ENCODE data around the gene ELL2.
"Not testable (repeated sequence)": the region's sequence is repeated elsewhere in the genome, so short reads cannot be mapped to it uniquely, and the experiment has no call there.

Gene ELL2

DNA sequence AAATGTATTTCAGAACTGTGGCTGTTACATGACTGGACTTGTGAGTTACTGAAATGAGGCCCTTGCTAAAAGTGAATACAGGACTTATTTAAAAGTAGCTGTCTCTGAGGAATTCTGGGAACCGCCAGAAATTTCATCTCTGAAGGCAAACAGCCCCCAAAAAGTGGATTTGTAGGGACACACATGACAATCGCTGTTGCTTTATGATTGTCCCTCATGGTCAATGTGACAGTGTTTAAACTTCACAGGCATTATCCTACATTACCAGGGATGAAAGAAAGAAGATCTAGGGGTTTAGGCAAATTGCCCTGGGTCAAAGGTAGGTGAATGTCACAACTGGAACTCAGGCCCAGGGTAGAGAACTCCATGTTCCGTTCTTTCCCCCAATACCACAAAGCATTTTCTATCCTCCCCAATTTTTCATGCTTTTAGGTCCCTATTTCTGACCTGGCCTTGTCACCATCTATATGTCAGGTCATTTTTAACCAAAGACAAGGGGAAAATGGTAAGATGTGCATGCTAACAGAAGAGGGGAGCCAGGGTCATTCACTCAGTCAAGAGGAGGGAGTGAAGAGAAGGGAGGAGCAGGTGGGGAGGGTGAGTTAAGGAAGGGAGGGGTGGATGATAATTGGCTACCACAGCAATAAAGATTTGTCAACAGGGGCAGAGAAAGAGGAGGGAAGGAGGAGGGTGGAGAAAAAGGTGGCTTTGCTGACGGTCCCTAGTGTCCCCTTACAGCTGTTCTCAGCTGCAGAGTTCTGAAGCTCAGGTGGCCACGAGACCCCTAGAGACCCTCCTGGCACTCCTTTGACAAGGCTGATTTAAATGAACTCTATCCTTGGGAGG lies 81.3 kb downstream of the ELL2 start:
- DNase-seq (ENCODE audit: low read depth): no peak

GRCh38 chr5:95879661-95880060 lies 82.0 kb downstream of the ELL2 start:
- DNase-seq (ENCODE audit: low read depth): no peak

DNA sequence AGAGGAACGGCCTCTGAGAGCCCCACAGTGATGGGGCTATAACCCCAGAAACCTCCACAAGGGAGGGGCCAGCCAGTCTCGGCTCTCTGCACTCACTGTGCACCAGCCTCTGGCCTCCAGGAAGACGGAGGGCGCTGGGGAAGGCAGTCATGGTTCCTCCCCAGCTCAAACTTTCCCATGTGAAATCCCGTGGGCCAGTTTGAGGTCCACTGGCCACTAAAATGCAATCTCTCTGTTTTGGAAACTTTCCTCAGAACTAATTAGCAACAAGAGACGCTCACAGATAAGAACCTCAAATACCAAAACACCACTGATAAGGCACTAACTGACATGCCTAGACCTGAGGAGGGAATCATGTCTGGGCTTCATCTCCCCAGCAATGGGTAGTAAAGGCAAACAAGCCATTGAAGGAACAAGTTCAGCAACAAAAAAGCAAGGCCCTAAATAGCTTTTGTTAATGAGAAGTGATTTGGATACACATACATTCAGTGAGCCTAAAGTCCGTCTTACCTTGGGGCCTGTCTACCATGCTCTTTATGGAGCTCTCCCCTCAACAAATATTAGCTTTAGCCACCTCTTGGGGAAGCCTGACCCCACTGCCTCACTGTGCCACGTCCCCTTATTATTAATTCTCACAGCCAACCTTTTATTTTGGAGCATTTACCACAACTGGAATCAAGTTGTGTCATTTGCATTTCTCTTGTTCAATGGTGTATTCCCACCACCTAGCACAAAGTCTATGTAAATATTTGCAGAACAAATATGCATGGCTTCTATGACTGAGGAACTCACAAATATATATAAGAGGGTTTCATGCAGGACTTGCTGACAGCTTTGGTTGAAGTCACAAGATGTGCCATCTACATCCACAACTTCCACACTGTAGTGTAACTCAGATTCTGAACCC lies 83.0 kb downstream of the ELL2 start:
- DNase-seq (ENCODE audit: low read depth): no peak

DNA sequence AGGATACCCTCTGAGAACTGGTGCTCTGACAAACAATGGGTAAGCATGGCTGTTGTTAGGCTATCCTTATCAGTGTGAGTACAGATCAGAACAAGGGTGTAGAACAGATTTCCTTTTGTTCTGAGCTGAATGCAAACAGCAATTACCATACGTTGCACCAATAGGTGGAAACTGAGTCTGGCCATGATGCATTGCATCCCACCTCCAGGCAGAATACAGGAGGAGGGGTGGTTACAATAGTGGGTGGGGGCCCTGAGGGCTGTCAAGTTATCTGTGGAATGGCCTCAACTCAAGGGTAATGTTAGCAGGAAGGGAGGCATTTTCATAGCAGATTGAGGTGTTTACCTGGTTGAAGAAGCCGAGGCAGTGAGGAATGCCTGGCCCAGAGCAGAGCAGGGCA lies 84.9 kb downstream of the ELL2 start:
- DNase-seq (ENCODE audit: low read depth): no peak

GRCh38 chr5:95874246-95874645 lies 87.4 kb downstream of the ELL2 start:
- DNase-seq (ENCODE audit: low read depth): no peak

- no peak for DNase-seq (ENCODE audit: low read depth)
Observed at GRCh38 chr5:95873351-95873750, 88.3 kb downstream of the ELL2 start.

- DNase-seq (ENCODE audit: low read depth): no peak
Observed at GRCh38 chr5:95872346-95873268, 89.0 kb downstream of the ELL2 start.

DNA sequence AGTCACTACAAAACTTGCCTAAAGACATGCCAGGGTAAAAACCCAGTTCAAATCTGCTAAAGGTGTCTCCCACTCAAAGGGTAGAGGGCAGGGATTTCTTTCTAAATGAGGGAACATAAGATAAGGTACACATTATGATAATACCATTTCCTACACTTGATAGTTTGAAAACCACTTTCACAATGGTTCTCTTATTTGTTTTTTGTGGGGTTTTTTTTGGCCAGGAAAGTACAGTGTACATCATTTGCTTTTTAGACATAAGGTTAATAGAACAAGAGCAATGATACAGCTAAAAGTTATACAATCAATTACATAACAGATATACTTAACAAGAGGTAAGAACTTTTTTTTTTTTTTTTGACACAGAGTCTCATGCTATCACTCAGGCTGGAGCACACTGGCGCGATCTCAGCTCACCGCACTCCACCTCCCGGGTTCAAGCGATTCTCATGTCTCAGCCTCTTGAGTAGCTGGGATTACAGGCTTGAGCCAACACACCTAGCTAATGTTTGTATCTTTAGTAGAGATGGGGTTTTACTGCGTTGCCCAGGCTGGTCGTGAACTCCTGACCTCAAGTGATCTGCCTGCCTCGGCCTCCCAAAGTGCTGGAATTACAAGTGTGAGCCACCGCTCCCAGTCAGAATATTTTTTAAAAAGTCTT lies 90.4 kb downstream of the ELL2 start:
- no peak for DNase-seq (ENCODE audit: low read depth)

DNA sequence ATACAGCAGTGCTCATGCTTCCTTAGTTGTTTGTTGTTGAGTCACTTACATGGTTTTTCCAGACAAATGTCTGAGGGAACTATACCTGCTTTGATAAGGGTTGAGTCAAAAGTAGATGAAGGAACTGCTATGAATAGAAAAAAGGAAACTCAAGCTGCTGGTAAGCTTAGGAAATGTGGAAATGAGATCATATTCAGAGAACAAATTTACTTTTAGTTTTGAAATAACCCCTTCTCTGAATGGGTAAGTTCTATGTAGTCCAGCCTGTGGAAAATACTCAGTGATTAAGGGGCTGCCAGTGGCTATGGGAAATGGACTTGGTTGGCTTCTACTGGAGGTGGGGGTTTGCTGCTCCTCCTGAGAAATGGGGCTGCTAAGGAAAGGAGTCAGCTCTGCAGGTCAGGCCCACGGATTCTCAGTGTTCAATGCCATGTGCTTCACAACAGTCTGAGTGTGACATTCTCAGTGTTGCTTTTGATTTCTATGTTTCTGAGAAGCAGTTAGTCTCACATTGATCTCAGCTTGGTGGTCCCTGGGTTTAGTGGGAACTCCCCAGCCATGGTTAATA lies 91.5 kb downstream of the ELL2 start:
- DNase-seq (ENCODE audit: low read depth): no peak

- DNase-seq (ENCODE audit: low read depth): not testable (repeated sequence)
Observed at GRCh38 chr5:95869173-95869855, 92.3 kb downstream of the ELL2 start.

DNA sequence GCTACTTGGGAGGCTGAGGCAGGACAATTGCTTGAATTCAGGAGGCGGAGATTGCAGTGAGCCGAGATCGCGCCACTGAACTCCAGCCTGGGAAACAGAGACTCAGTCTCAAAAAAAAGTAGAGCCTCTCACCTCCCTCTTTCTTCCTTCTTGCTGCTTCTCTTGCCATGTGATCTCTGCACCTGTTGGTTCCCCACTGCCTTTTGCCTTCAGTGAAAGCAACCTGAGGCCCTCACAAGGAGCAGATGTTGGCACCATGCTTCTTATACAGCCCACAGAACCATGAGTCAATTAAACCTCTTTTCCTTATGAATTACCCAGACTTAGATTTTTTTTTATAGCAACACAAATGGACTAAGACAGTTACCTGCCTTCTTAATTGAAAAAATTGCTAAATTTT lies 93.5 kb downstream of the ELL2 start:
- no peak for DNase-seq (ENCODE audit: low read depth)

GRCh38 chr5:95866435-95867040 lies 95.1 kb downstream of the ELL2 start:
- DNase-seq (ENCODE audit: low read depth): no peak

- DNase-seq (ENCODE audit: low read depth): no peak
Observed at GRCh38 chr5:95864944-95865504, 96.6 kb downstream of the ELL2 start.

DNA sequence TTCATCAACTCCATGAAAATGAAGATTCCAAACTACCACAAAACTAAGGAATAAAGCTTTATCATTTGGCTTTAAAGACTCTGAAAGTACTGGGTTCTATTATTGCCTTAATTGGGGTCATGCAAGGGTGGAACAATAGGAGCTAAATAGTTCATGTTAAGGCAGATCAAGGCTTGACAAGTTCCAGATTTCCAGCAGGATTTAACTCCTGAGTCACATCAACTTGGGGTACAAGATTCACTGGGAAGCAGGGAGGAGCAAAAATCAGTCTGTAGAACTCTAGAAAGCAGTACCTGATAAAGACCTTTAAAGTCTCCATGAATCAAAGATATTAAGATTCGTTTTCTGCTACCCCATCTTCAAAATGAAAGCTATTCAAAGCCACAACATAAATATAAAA lies 97.2 kb downstream of the ELL2 start:
- DNase-seq (ENCODE audit: low read depth): no peak

- no peak for DNase-seq (ENCODE audit: low read depth)
Observed at GRCh38 chr5:95863383-95863757, 98.3 kb downstream of the ELL2 start.

- no peak for DNase-seq (ENCODE audit: low read depth)
Observed at GRCh38 chr5:95862671-95863382, 98.8 kb downstream of the ELL2 start.

DNA sequence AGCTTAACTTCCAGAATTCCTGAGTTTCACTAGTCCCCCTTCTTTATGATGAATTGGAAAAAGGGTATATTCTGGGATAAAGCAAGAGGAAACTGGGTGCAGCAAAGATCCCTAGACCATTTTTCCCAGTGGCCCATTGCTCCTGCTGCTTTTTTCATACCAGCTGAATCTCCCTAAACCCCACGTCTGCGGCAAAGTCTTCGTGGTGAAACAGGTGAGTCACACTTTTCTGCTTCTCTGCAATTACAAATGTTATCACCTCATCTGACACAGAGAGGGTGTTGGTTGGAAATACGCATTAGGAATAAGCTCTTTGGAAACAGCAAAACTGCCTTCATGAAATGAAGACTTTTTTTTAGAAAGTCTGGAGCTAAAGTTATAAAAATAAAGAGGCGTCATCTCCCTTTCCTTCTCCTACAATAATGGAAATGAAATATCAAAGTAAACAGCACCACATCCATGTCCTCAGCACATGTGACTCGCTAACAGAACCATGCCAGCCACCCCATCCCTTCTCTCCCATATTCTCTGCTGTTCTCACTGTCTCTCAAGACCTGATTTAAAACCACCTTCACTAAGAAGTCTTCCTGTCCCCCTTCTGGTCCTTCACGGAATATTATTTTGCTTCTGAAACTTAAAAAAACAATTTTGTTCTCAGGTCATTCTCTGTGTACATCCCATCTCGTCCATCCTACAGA lies 99.6 kb downstream of the ELL2 start:
- DNase-seq (ENCODE audit: low read depth): no peak

DNA sequence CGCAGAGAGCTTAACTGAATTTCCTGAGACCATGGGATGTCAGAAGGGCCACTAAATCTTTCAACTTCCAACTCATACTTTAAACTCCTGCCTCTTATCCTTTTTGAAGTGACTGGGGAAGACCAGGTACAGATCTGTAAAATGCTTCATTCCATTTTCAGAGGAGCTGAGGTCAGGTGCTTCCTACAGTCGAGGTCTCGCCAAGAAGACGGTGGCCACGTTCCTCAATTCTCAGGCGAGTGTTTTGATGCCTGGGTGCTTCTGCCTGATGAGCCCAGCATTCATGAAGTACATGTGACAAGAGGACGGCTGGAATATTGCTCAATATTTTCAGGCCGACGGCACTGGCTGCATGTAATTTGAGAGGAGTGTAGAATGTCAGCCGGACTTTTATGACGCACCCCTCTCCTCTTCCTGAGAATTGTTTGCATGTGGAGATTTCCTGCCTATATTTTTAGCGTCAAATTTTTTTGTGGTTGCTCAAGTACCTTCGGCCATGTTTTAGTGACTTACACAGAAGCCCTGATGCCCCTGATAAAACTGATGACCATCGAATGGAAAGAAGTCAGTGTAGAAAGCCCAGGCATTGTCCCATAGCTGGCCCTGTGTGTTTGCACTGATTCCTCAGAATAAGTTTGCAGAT lies 100.3 kb downstream of the ELL2 start:
- DNase-seq (ENCODE audit: low read depth): no peak

All from stimulated activated CD8-positive, alpha-beta memory T cell treated with anti-CD3 and anti-CD28 coated beads, Interleukin-15, amount 100 ng/mL, for 24 hours (primary cell).